IPS-15b (cell line): Measurements from ENCODE around the gene SMAD7.

Experiments used
- H3K27me3 ChIP-seq: one replicate; pipeline ENCODE4 v1.6.1; 2013; ENCODE audit warnings: low read length; ENCODE audit not compliant: control insufficient read depth, insufficient read depth
- H3K36me3 ChIP-seq: one replicate; pipeline ENCODE4 v1.6.1; 2013; ENCODE audit warnings: low read length; ENCODE audit not compliant: control insufficient read depth, insufficient read depth
- H3K4me1 ChIP-seq: one replicate; pipeline ENCODE4 v1.6.1; 2013; ENCODE audit warnings: mild to moderate bottlenecking, low read length; ENCODE audit not compliant: control insufficient read depth, insufficient read depth
- H3K4me3 ChIP-seq: one replicate; pipeline ENCODE4 v1.5.1; 2013; ENCODE audit warnings: low read depth, low read length
- H3K9ac ChIP-seq: one replicate; pipeline ENCODE4 v1.6.1; 2013; ENCODE audit warnings: low read depth, mild to moderate bottlenecking, low read length
- H3K9me3 ChIP-seq: one replicate; pipeline ENCODE4 v1.6.1; 2013; ENCODE audit warnings: mild to moderate bottlenecking, low read length; ENCODE audit not compliant: control insufficient read depth, insufficient read depth

SMAD7 gene

GRCh38 chr18:48920408-48921038 lies 30.2 kb downstream of the SMAD7 start:
- Histone ChIP-seq H3K36me3 (peaks cover 16% of the 10 kb centered on the region), H3K27me3 (no peaks in the 10 kb centered on the region), H3K4me1 (peaks cover 5% of the 10 kb centered on the region), H3K9me3 (no peaks in the 10 kb centered on the region), H3K9ac (no peak overlapping the region), H3K4me3 (no peak overlapping the region)

GRCh38 chr18:48919547-48919946 lies 31.2 kb downstream of the SMAD7 start:
- Histone ChIP-seq H3K27me3 (no peaks in the 10 kb centered on the region), H3K4me1 (peaks cover 2% of the 10 kb centered on the region), H3K9ac (no peak overlapping the region), H3K9me3 (no peaks in the 10 kb centered on the region), H3K4me3 (no peak overlapping the region), H3K36me3 (peaks cover 16% of the 10 kb centered on the region)

GRCh38 chr18:48918660-48919456 lies 31.9 kb downstream of the SMAD7 start:
- Histone ChIP-seq H3K27me3 (no peaks in the 10 kb centered on the region), H3K9ac (no peak overlapping the region), H3K4me1 (peaks cover 2% of the 10 kb centered on the region), H3K9me3 (no peaks in the 10 kb centered on the region), H3K36me3 (peaks cover 16% of the 10 kb centered on the region), H3K4me3 (no peak overlapping the region)

GRCh38 chr18:48917579-48918517 lies 32.9 kb downstream of the SMAD7 start:
- no peak overlapping the region for H3K4me3 ChIP-seq
- H3K9ac ChIP-seq: no peak overlapping the region
- H3K4me1 ChIP-seq: no peaks in the 10 kb centered on the region
- H3K27me3 ChIP-seq: no peaks in the 10 kb centered on the region
- peaks cover 16% of the 10 kb centered on the region for H3K36me3 ChIP-seq
- no peaks in the 10 kb centered on the region for H3K9me3 ChIP-seq

GRCh38 chr18:48915626-48916425 lies 34.9 kb downstream of the SMAD7 start:
- Histone ChIP-seq H3K9ac (no peak overlapping the region), H3K27me3 (no peaks in the 10 kb centered on the region), H3K36me3 (peaks cover 5% of the 10 kb centered on the region), H3K4me3 (no peak overlapping the region), H3K9me3 (no peaks in the 10 kb centered on the region), H3K4me1 (no peaks in the 10 kb centered on the region)

- Histone ChIP-seq H3K4me1 (no peaks in the 10 kb centered on the region), H3K4me3 (no peak overlapping the region), H3K36me3 (no peaks in the 10 kb centered on the region), H3K27me3 (no peaks in the 10 kb centered on the region), H3K9me3 (no peaks in the 10 kb centered on the region), H3K9ac (no peak overlapping the region)
Observed at GRCh38 chr18:48914581-48915251, 36.0 kb downstream of the SMAD7 start.

GRCh38 chr18:48913775-48914174 lies 37.0 kb downstream of the SMAD7 start:
- Histone ChIP-seq H3K27me3 (no peaks in the 10 kb centered on the region), H3K9ac (no peak overlapping the region), H3K4me1 (no peaks in the 10 kb centered on the region), H3K36me3 (no peaks in the 10 kb centered on the region), H3K4me3 (no peak overlapping the region), H3K9me3 (no peaks in the 10 kb centered on the region)

GRCh38 chr18:48913201-48913600 lies 37.6 kb downstream of the SMAD7 start:
- Histone ChIP-seq H3K4me3 (no peak overlapping the region), H3K9me3 (no peaks in the 10 kb centered on the region), H3K27me3 (no peaks in the 10 kb centered on the region), H3K4me1 (no peaks in the 10 kb centered on the region), H3K36me3 (no peaks in the 10 kb centered on the region), H3K9ac (no peak overlapping the region)

GRCh38 chr18:48910972-48911545 lies 39.7 kb downstream of the SMAD7 start:
- Histone ChIP-seq H3K36me3 (no peaks in the 10 kb centered on the region), H3K9me3 (no peaks in the 10 kb centered on the region), H3K4me1 (no peaks in the 10 kb centered on the region), H3K9ac (no peak overlapping the region), H3K27me3 (no peaks in the 10 kb centered on the region), H3K4me3 (no peak overlapping the region)

- no peak overlapping the region for H3K9ac ChIP-seq
- no peak overlapping the region for H3K4me3 ChIP-seq
- H3K36me3 ChIP-seq: no peaks in the 10 kb centered on the region
- no peaks in the 10 kb centered on the region for H3K27me3 ChIP-seq
- H3K9me3 ChIP-seq: no peaks in the 10 kb centered on the region
- no peaks in the 10 kb centered on the region for H3K4me1 ChIP-seq
Observed at GRCh38 chr18:48909721-48910120, 41.0 kb downstream of the SMAD7 start.
